IMR-90 (cell line): ENCODE measurements around the gene HIF1A. TPM values are rescaled to one million over a fixed set of nuclear protein-coding genes. Genes with fewer than 3 reads are reported as not detected.
A peak's percentile ranks its signal among the peaks of the same experiment; 100 is the strongest.

Experiments used
- ATAC-seq: fragments of 200-7000 bp; cut with Tn5 transposase; 2 replicates; pipeline ENCODE4 v1.9.1; 2020; ENCODE audit warnings: low read depth, mild to moderate bottlenecking, moderate library complexity
- BruUV-seq: library from RNA; stranded (reverse); fragments of 400-500 nt; replicated peaks from 2 replicates; lab custom pipeline; 2021; lab: Mats Ljungman, UMichigan
- CTCF ChIA-PET: fragments of 300-600 bp; formaldehyde crosslinking; extraction: SDS; loops from one replicate; lab custom pipeline; 2021; ENCODE audit warnings: antibody characterized with exemption; lab: Yijun Ruan, JAX
- POLR2A ChIA-PET: fragments of 300-600 bp; sonication (Branson Sonifier 250); formaldehyde crosslinking; loops from one replicate; lab custom pipeline; 2022; ENCODE audit warnings: antibody characterized with exemption; ENCODE audit not compliant: unreplicated experiment; lab: Charles Lee
- DNase-seq: peaks from one replicate; pipeline ENCODE4 v3.0.0; 2013
- H2AFZ ChIP-seq: replicated peaks from 2 replicates; pipeline ENCODE3; 2013; ENCODE audit warnings: low read length, mild to moderate bottlenecking; ENCODE audit not compliant: poor library complexity
- H2AK5ac ChIP-seq: 2 replicates; pipeline ENCODE4 v1.6.1; 2013; ENCODE audit warnings: low read depth, low read length, inconsistent platforms
- H2AK9ac ChIP-seq: replicated peaks from 2 replicates; pipeline ENCODE3; 2013; ENCODE audit warnings: mild to moderate bottlenecking, low read depth, low read length, moderate library complexity; ENCODE audit not compliant: poor library complexity
- H2BK120ac ChIP-seq: 2 replicates; pipeline ENCODE4 v1.6.1; 2013; ENCODE audit warnings: low read depth, low read length, inconsistent platforms
- H2BK15ac ChIP-seq: 3 replicates; pipeline ENCODE4 v1.6.1; 2013; ENCODE audit warnings: low read depth, low read length, inconsistent platforms
- H2BK20ac ChIP-seq: 2 replicates; pipeline ENCODE4 v1.6.1; 2013; ENCODE audit warnings: low read depth, mild to moderate bottlenecking, inconsistent platforms, low read length, moderate library complexity
- H2BK5ac ChIP-seq: 2 replicates; pipeline ENCODE4 v1.6.1; 2013; ENCODE audit warnings: mild to moderate bottlenecking, low read depth, low read length, inconsistent platforms; ENCODE audit not compliant: poor library complexity, severe bottlenecking
- H3K14ac ChIP-seq: replicated peaks from 2 replicates; pipeline ENCODE4 v1.6.1; 2013; ENCODE audit warnings: low read depth, low read length, inconsistent platforms
- H3K18ac ChIP-seq: 2 replicates; pipeline ENCODE4 v1.6.1; 2013; ENCODE audit warnings: low read depth, low read length, control low read depth
- H3K23ac ChIP-seq: 2 replicates; pipeline ENCODE4 v1.6.1; 2013; ENCODE audit warnings: low read depth, low read length, inconsistent platforms
- H3K27ac ChIP-seq: 2 replicates; pipeline ENCODE4 v1.5.1; 2013; ENCODE audit warnings: mild to moderate bottlenecking, control low read depth, low read length; ENCODE audit not compliant: insufficient read depth
- H3K27me3 ChIP-seq: 2 replicates; pipeline ENCODE4 v1.6.1; 2013; ENCODE audit warnings: low read length; ENCODE audit not compliant: control insufficient read depth, insufficient read depth
- H3K36me3 ChIP-seq: 2 replicates; pipeline ENCODE4 v1.6.1; 2013; ENCODE audit warnings: low read length, mixed read lengths; ENCODE audit not compliant: control insufficient read depth, insufficient read depth
- H3K4ac ChIP-seq: 2 replicates; pipeline ENCODE4 v1.6.1; 2013; ENCODE audit warnings: low read depth, low read length, inconsistent platforms
- H3K4me1 ChIP-seq: 2 replicates; pipeline ENCODE4 v1.6.1; 2013; ENCODE audit warnings: low read length, mixed read lengths; ENCODE audit not compliant: control insufficient read depth, insufficient read depth
- H3K4me2 ChIP-seq: 2 replicates; pipeline ENCODE4 v1.6.1; 2013; ENCODE audit warnings: low read depth, mild to moderate bottlenecking, control low read depth, low read length, moderate library complexity
- H3K4me3 ChIP-seq: 2 replicates; pipeline ENCODE4 v1.5.1; 2013; ENCODE audit warnings: low read depth, mild to moderate bottlenecking, control low read depth, low read length, moderate library complexity; ENCODE audit not compliant: insufficient read depth
- H3K56ac ChIP-seq: 2 replicates; pipeline ENCODE4 v1.6.1; 2013; ENCODE audit warnings: low read length, inconsistent platforms; ENCODE audit not compliant: insufficient read depth; ENCODE audit errors: extremely low read depth
- H3K79me1 ChIP-seq, 2 experiments: 2 replicates each; pipeline ENCODE4 v1.6.1; 2013; ENCODE audit warnings: low read length in 2 of 2, inconsistent platforms in 1 of 2, low read depth in 1 of 2
- H3K9ac ChIP-seq: 2 replicates; pipeline ENCODE4 v1.6.1; 2013; ENCODE audit warnings: low read depth, low read length, control low read depth
- H3K9me1 ChIP-seq: 2 replicates; pipeline ENCODE4 v1.6.1; 2013; ENCODE audit warnings: low read length, inconsistent platforms; ENCODE audit not compliant: insufficient read depth
- H3K9me3 ChIP-seq: 2 replicates; pipeline ENCODE4 v1.6.1; 2013; ENCODE audit warnings: low read length; ENCODE audit not compliant: control insufficient read depth, insufficient read depth
- H4K20me1 ChIP-seq: 2 replicates; pipeline ENCODE4 v1.6.1; 2013; ENCODE audit warnings: low read length, inconsistent platforms; ENCODE audit not compliant: insufficient read depth
- H4K5ac ChIP-seq: 2 replicates; pipeline ENCODE4 v1.6.1; 2013; ENCODE audit warnings: mild to moderate bottlenecking, low read depth, low read length, control low read depth
- H4K8ac ChIP-seq, 2 experiments: 2 replicates each; pipeline ENCODE4 v1.6.1; 2013; ENCODE audit warnings: low read depth in 2 of 2, low read length in 2 of 2, control low read depth in 1 of 2, inconsistent platforms in 1 of 2
- H4K91ac ChIP-seq: 2 replicates; pipeline ENCODE4 v1.6.1; 2013; ENCODE audit warnings: low read depth, low read length, inconsistent platforms; ENCODE audit not compliant: insufficient read depth
- CEBPB ChIP-seq: IDR thresholded peaks from 2 replicates; pipeline ENCODE4 v1.6.1; 2012; ENCODE audit warnings: low read depth, low read length, improper control_type of control experiment
- CHD1 ChIP-seq: IDR thresholded peaks from 2 replicates; pipeline ENCODE4 v1.6.1; 2012; ENCODE audit warnings: low read depth, low read length, improper control_type of control experiment
- CTCF ChIP-seq: conservative IDR thresholded peaks from 2 replicates; pipeline ENCODE4 v1.5.1; 2012; ENCODE audit warnings: mild to moderate bottlenecking, low read depth, low read length, improper control_type of control experiment
- ELK1 ChIP-seq: fragments of 150-350 bp; IDR thresholded peaks from 2 replicates; pipeline ENCODE4 v1.6.1; 2016; ENCODE audit warnings: low read depth, mild to moderate bottlenecking, low read length, moderate library complexity, borderline replicate concordance
- POLR2A ChIP-seq: IDR thresholded peaks from 2 replicates; pipeline ENCODE4 v1.6.1; 2012; ENCODE audit warnings: mild to moderate bottlenecking, low read depth, low read length
- RAD21 ChIP-seq: IDR thresholded peaks from 2 replicates; pipeline ENCODE4 v1.6.1; 2012; ENCODE audit warnings: low read length, improper control_type of control experiment
- RFX5 ChIP-seq: IDR thresholded peaks from 2 replicates; pipeline ENCODE4 v1.8.0; 2012; ENCODE audit warnings: low read depth, mild to moderate bottlenecking, low read length, moderate library complexity
- USF2 ChIP-seq: fragments of 150-350 bp; IDR thresholded peaks from 2 replicates; pipeline ENCODE4 v1.6.1; 2017; ENCODE audit warnings: mild to moderate bottlenecking, antibody characterized with exemption, low read length, low read depth
- WGBS, 2 experiments: methylation state at CpG; one replicate each; pipeline versions ENCODE4 v1.1.5 to v1.1.7; 2013; ENCODE audit warnings: missing lambda C conversion rate in 2 of 2; ENCODE audit not compliant: insufficient read length in 1 of 2; ENCODE audit errors: extremely low coverage in 2 of 2; 5-methylcytosine and 5-hydroxymethylcytosine counted together
- dilution Hi-C: fragments of 300-500 bp; cut with HindIII; formaldehyde crosslinking; loops from one replicate; pipeline ENCODE4 v1.14.3; 2018; ENCODE audit warnings: low sequenced_read_pairs; ENCODE audit not compliant: unreplicated experiment
- in situ Hi-C: fragments of 300-500 bp; cut with MboI; formaldehyde crosslinking; loops from 3 replicates; pipeline ENCODE4 v1.14.3; 2019; ENCODE audit warnings: low sequenced_read_pairs, inconsistent platforms, mixed read lengths
- intact Hi-C: fragments of 100-400 bp; cut with micrococcal nuclease; formaldehyde crosslinking; loops from 2 replicates; pipeline ENCODE4 v1.10.0; 2022
- polyA plus RNA-seq, 3 experiments: library from polyadenylated mRNA; depleted of rRNA; stranded (reverse); fragments of >200 nt; gene quantifications; 2 replicates each; pipeline ENCODE4 v1.2.3, GENCODE V29; 2012; ENCODE audit warnings: low replicate concordance in 1 of 3
- total RNA-seq: library from RNA; depleted of rRNA; stranded (reverse); fragments of >200 nt; gene quantifications from 2 replicates; pipeline ENCODE4 v1.2.3, GENCODE V29; 2012

Gene HIF1A
- total and polyA plus RNA-seq, 2 of the 4 experiments (the other 2 are of a cell fraction): 128 to 301 TPM

- no peak overlapping the region for H3K27ac ChIP-seq
- CTCF ChIA-PET: interaction anchor here (0.6 kb wide), 1 partner anchor 1218 kb away, joined by 3 read pairs; no protein-coding TSS in a partner anchor
- no peak for TF ChIP-seq USF2
- TF ChIP-seq RFX5: no peak
- TF ChIP-seq RAD21: no peak
- no peak for TF ChIP-seq CHD1
- no peak for TF ChIP-seq ELK1
- no peak for TF ChIP-seq CTCF
- no peak for TF ChIP-seq CEBPB
- TF ChIP-seq POLR2A: no peak
- H3K4ac ChIP-seq: no peak overlapping the region
- H2BK5ac ChIP-seq: no peak overlapping the region
- H3K23ac ChIP-seq: no peak overlapping the region
- no peak overlapping the region for H2BK20ac ChIP-seq
- H3K9me1 ChIP-seq: no peaks in the 10 kb centered on the region; the same call in 1 of the 2 replicates
- no peaks in the 10 kb centered on the region; a peak in 1 of 4 replicates for H3K79me1 ChIP-seq
- H3K36me3 ChIP-seq: no peaks in the 10 kb centered on the region
- DNase-seq: no peak
- H3K9ac ChIP-seq: no peak overlapping the region
- H3K14ac ChIP-seq: peak overlapping the region; percentile 63; the same call in 1 of the 2 replicates
- no TSS peak for BruUV-seq
- no peak overlapping the region; the same call in 1 of the 3 replicates for H2BK15ac ChIP-seq
- intact Hi-C loops (no loop called here), in situ Hi-C loops (no loop called here), dilution Hi-C loops (no loop called here)
- 0 out of 2 replicates have a peak overlapping the region, but pooled peaks have one; percentile 16 for H2AK5ac ChIP-seq
- H3K9me3 ChIP-seq: no peaks in the 10 kb centered on the region
- 100% methylated on average over 1 of the region's 7 CpGs; no CpG with 5 or more reads in 1 of the 2 experiments for WGBS, 2 experiments
- no peak overlapping the region for H3K56ac ChIP-seq
- H2AK9ac ChIP-seq: no peak overlapping the region
- H4K20me1 ChIP-seq: no peaks in the 10 kb centered on the region
- H3K4me1 ChIP-seq: no peaks in the 10 kb centered on the region; the same call in 1 of the 2 replicates
- H4K8ac ChIP-seq: 0 out of 4 replicates have a peak overlapping the region, but pooled peaks of 1 of the 2 experiments have one; percentile 33
- H4K91ac ChIP-seq: no peak overlapping the region
- peak overlapping the region; percentile 33 for H2AFZ ChIP-seq
- H2BK120ac ChIP-seq: no peak overlapping the region
- no peaks in the 10 kb centered on the region for H3K27me3 ChIP-seq
- no peak overlapping the region for H3K4me2 ChIP-seq
- ATAC-seq: no peak
- H3K4me3 ChIP-seq: no peak overlapping the region
- H3K18ac ChIP-seq: no peak overlapping the region
- POLR2A ChIA-PET: no interaction called here
- H4K5ac ChIP-seq: no peak overlapping the region
Measured at GRCh38 chr14:61670576-61670975, 24.7 kb upstream of the HIF1A start.
